ENCODE measurements around the gene TXLNB.

TXLNB gene

DNA sequence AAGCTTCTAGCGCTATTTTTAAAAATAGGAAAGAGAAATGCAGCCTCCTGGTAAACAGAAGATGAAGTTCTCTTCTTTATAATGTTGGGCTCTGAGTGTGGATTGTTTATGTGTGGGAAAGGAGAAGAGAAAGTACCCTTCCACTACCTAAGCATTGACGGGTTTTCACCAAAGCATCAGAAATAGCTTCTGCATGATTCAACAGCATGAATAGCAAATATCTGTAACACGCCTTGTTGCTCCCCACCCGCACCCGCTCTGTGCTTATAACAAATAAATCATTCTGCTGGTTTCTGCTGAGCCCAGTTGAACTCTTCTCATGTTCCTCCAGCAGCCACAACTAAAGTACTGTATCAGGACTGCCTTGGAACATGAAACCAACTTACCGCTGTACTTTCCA is 20.7 kb downstream of the TXLNB start:
- DNase-seq (ENCODE audit: low read depth, low spot score) = no peak

DNA sequence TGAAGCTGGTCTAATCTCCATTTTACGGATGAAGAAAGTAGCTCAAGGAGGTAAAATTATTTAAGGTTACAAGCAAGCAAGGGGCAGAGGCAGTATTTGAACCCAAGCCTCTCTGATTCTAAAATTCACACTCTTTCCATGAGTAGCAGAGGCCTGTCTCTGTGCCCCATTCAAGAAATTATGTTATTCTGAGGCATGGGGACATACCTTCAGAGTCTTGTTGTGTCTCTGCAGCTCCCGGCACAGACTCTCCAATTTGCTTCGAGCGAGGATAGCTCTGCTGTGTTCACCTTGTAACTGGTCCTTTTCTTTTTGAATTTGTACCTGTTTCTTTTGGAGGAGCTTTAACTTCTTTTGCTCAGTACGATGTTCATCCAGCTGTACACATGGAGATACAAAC is 21.5 kb downstream of the TXLNB start:
- DNase-seq (ENCODE audit: low read depth, low spot score) = no peak

DNA sequence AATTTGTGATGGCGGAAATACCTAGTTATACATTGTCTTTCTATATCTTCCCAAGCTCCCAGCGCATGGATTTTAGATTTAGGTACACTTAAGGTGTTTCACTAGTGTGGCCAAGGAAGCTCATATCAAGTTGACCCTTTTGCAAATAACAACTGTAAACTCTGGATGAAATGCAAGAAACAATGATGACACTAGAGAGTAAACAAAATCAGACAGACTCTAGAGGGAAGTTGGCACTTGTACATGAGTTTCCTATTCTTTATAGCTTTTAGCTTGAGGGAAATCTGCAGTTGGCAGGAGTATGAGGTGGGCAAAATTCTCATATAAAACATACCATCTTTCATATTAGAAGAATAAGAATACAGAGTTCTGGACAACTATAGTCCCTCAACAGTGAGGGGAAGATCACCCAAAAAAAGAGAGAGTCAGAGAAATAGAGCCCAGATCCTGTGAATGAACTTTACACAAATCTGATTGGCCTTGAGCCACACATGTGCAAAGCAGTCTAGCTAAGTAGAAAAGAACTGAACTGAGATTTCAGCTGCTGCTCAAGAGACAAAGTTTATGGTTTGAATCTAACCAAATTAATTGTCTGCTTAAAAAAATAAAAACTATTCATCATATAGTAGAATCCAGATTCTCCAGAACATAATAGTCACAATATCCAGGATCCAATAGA is 26.1 kb downstream of the TXLNB start:
- no peak for DNase-seq (ENCODE audit: low read depth, low spot score)

DNA sequence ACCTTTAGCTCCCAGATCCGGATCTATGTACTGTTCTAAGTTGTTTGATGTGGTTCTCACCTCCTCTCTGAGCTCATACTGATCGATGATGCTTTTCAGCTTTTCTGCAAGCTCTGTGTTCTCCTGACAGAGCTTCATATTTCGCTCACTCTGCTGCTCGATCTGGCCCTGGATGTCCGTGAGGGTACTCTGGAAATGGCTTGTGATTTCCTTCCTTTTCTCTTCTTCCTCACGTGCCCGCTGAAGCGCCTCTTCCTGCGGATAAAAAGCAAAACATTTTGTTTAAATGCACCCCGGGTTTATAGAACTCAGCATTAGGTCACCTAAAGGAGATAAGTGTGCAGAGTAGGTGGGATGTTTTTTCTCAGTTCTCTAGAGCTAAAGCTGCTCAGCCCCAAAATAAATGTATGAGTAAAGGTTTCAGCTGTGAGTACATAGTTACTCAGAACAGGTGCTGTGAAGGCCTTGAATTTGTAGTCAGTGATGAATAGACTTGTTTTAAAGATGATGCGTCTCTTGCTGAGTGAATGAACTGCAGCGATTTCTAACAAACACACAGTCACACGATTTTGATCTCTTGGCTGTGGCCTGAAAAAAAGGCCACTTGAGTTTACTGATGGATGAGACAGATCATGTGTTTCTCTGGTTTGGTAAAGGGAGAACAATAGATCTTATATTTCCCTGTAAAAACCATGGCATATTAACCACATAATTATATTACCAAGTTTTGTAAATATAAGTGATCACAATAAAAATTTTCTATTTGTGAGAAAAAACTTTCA is 29.1 kb downstream of the TXLNB start:
- no peak for DNase-seq (ENCODE audit: low read depth, low spot score)

DNA sequence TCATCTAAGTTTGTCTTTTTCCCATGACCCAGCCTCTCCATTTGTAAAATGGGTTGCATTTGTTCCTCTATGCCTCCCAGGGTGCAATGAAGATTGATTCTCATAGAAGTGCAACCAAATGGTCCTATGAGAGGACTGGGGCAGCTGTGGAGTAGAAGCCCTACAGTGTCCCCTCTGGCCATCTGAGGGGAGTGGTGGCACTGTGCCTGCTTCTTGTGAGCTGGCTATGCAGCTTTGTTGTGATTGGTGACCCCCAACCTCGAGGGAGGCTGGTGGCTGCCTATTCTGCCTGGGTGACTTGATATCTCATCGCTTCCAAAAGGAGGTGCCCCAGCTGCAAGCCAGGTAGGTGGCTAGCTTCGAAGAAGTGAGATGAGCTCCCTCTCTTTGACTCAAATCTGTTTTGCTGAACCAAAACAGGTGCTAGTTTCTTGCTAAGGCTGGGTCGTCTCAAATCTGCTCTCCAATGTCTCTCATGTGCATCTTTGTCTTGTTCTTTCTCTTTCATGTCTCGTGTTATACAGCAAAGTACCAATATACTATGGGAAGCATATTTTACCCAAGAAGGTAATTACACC is 33.9 kb downstream of the TXLNB start:
- no peak for DNase-seq (ENCODE audit: low read depth, low spot score)

DNA sequence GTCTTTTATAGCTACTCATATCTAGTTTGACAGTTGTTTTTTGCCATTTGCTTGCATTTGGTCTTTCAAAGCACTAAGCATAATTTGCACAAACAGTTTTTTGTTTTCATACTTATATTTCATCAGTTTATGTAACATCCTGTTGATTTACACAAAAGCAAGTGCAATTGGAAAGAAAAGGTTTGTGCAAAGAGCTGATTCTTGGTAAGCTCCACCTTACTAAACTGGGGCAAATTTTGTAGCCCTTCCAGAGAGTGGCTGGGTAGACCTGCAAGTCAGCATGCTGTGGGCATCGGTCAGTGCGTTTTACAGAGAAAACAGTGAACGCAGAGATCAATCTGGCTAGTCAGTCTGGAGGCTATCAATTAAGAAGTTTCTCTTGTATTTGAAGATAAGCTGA is 34.5 kb downstream of the TXLNB start:
- no peak for DNase-seq (ENCODE audit: low read depth, low spot score)

DNA sequence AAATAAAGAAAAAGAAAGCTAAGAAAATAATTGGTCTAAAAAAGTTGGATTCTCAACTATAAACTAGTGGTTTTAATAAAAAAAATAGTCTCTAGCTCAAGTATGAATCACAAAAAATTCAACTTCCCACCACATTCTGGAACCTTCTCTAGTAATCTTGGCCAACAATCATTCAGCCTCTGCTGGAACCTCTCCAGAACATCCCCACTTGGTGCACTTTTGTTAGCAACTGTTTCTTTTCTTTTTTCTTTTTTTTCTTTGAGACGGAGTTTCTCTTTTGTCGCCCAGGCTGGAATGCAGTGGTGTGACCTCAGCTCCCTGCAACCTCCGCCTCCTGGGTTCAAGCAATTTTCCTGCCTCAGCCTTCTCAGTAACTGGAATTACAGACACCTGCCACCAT is 35.7 kb downstream of the TXLNB start:
- DNase-seq (ENCODE audit: low read depth, low spot score) = no peak

DNA sequence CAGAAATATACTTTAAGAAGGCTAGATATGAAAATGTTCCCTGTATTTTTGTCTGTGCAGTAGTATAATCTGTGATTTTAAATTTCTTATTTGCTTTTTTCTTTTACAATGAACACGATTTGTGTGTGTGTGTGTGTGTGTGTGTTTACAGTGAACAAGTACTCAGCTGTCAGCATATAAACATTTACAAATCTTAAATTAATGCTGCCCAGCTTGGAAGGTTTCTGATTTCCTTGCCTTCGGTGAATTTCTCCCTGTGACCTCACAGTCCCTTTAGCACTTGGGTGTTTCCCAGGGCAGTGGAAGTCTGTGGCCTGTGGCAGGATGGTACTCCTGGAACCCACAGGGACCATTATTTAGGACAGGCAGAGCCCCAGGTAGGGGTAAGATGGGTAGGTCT is 37.6 kb downstream of the TXLNB start:
- DNase-seq (ENCODE audit: low read depth, low spot score) = no peak

DNA sequence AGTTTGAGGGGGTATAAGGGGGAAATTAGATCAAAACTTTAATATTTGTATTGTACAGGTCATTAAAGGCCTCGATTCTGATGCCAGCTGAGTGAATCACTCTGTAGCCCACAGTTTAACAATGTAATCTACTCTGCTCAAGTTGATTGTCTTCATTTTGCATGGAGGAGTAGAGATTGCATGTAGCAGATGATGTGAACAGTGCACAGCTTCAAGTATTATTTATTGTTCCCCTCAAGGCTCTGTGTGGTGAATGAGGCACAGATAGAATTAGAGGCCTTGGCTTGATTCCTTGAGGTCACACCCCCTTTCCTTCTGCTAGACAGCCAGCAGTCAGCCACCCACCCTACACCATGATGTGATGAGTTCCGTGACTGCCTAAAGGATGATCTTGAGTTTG is 38.1 kb downstream of the TXLNB start:
- DNase-seq (ENCODE audit: low read depth, low spot score) = no peak

DNA sequence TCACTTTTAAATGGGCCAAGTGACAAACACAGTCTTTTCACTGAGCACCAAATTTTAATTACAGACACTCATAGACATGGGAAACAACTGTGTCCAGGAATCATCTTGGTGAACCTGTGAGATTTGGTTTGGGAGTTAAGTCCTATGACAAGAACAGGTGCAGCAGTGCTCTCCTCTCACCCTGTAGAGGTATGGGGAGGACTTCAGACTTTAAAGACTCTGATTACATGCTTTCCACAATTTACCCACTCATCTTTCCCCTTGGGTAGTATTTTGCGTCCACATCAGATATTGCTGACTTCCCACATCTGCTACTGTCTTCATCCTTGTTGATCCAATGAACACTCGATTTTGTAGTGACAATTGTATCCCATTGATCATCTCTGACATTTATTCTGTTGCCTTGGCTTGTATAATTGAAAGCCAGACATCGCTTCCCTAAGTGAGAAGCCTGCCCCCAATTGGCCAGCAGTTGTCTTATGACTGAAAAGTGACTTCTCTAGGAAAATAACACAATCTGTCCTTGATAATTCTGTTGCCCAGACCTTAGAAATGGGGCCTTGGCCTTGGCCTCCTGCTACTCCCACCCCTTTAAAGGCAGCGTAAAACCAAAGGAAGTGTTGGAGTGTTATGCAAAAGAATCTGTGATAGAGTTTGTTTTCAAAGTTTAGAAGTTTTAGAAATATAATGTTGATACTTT is 40.0 kb downstream of the TXLNB start:
- no peak for DNase-seq (ENCODE audit: low read depth, low spot score)

DNA sequence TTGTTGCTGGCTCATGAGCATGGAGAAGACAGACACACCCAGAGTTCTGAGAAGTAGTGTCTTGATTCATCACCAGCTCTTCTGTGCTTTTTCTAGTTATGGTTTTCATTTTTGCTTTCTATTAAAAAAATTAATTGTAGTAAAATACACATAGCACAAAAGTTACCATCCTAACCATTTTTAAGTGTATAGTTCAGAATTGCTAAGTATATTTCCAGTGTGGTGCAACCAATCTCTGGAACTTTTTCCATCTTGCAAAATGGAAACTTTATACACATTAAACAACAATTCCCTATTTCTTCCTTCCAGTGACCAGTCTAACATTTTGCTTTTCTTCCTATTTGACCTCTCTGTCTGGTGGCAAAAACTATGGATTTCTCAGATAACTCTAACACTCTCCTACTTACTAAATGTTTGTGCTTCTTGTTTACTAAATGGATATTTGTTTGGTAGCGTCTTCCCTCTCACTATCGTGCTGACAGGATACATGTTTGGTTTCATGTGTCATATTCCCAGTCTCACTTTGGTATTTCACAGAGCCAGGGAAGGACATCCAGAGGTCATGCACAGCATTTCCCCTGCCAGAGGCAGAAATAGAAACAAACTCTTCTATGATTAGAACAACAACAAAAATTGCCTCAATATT is 40.6 kb downstream of the TXLNB start:
- DNase-seq (ENCODE audit: low read depth, low spot score) = no peak

DNA sequence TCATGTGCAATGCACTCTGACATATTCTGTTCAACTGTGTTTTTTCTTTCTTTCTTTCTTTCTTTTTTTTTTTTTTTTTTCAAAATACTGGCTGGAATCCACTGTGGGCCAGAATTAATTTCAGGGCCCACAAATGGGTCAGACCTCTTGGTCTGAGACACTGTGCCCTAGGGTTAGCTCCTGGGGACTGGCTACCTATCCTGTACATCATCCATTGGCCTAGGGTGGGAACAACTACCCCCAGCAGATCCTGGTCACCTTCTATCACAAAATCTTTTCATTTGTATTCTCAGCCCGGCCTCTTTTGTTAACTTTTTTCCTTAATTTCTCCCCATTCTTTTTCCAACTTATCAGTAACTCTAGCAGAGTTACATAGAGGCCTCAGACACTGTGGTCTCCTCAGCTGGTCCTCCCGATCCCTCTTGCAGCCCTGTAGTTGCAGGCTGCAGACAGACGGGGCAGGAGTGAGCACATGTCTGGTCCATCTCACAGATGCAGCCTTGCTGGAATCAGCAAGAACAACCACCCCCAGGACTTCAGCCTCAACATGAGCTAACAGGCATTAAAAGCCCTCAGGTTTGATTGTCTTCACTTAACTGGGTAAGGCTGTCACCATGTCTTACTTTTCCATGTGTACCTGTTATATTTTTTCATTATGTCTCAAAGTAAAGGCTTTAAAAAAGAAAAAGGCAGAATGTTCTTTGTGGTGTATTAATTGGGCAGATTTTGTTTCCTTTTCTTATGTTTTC is 41.3 kb downstream of the TXLNB start:
- DNase-seq (ENCODE audit: low read depth, low spot score) = no peak

DNA sequence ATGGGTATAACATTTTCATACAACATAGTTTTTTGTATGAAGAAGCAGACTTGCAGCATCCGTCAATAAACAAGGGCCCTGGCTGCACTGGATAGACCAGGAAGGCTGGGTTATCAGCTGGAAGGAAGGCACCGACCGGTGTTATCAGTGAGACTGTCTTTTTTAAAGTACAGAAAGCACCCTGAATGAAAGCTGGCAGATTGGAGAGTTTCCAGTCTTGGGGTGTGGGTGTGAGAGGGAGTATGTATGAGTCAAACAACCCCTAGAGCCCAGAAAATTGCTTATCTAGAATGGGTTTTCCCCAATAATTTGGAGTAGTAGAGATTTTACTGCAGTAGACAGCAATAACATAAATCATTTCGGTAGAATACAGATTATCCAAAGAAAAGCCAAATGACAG is 42.4 kb downstream of the TXLNB start:
- DNase-seq (ENCODE audit: low read depth, low spot score) = no peak

DNA sequence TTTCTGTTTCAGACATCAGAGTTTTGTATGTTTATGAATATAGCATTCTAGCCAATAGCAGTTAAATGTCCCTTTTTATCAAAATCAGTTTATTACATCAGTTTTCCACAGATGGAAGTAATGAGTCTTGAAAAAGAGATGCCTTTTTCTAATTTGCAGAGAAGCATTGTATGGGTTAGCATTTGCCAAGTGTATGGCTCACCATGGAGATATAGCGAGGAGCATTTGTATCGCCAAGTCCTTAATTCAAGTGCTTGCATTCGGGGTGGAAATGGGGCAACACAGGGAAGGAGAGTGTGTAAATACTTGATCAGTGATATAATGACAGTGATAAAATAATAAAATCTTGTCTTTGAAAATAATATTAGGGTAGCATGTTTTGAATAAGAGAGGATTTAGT is 42.9 kb downstream of the TXLNB start:
- no peak for DNase-seq (ENCODE audit: low read depth, low spot score)

DNA sequence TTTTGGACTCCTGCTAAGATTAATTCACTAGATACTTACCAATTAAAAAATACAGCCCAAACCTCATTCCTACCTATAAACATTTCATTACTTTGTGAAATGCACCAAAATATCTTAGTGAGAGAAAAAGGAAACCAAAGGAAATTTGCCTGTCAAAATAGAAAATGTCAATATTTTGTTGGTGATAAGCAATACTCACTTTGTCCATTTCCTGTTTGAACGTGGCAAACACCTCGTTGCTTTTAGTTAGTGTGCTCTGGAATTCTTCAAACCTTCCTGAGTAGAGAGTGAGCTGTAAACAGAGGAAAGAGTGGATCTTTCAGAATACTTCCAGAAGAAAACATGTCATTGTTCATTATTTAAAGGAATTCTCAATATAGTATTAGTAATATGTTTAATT is 44.2 kb downstream of the TXLNB start:
- no peak for DNase-seq (ENCODE audit: low read depth, low spot score)

DNA sequence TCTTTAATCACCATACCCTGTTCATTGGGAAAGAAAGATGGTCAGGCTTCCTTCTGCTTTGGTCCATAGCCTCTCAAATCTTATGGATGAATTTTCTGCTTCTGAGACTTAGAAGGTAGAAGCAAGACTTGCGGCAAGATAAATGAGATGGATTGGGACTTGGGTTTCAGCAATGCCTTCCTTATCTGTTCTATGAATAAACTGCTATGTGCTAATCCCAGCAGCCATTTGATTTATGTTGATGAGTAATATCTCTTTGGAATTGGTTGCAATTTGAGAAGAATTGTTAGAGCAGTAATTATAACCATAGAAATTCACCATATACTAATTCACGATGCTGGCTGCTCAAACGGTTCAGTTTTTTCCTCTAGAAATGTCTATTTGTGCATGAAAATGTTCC is 48.3 kb downstream of the TXLNB start:
- DNase-seq (ENCODE audit: low read depth, low spot score) = no peak

DNA sequence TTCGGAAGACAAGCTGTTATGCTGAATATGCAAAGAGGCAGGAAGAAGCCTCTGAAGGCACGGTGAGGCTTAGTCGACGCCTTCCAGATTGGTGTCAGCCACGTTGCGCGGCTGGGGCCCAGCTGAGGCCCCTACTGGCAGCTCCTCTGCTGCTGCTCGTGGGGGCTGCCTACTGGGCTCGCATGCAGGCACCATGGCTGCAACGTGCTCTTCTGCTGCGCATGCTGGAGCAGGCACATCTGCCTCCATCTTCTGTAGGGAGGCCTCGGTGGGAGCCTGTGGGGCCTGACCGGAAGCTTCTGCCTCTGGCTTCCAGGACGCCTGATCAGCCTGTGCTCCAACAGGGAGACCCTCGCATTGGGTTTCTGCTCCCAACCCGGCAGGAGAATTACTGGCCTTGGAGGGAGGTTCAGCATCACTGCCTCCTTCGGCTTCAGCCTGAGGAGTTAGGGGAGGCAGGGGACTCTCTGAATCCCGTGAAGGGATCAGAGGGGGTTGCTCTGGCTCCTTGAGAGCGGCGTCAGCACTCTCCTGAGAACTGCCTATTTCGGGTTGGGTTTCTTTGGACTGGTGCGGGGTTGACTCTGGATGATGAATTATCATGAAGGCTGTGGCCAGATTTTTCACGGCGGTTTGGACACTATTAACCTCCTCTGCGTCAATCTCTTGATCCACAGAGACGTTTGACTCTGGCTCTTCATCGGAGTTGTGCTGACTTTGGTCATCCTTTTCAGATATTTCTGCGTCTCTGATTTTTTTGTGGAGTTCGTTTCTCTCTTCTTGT is 49.1 kb downstream of the TXLNB start:
- DNase-seq (ENCODE audit: low read depth, low spot score) = no peak

DNA sequence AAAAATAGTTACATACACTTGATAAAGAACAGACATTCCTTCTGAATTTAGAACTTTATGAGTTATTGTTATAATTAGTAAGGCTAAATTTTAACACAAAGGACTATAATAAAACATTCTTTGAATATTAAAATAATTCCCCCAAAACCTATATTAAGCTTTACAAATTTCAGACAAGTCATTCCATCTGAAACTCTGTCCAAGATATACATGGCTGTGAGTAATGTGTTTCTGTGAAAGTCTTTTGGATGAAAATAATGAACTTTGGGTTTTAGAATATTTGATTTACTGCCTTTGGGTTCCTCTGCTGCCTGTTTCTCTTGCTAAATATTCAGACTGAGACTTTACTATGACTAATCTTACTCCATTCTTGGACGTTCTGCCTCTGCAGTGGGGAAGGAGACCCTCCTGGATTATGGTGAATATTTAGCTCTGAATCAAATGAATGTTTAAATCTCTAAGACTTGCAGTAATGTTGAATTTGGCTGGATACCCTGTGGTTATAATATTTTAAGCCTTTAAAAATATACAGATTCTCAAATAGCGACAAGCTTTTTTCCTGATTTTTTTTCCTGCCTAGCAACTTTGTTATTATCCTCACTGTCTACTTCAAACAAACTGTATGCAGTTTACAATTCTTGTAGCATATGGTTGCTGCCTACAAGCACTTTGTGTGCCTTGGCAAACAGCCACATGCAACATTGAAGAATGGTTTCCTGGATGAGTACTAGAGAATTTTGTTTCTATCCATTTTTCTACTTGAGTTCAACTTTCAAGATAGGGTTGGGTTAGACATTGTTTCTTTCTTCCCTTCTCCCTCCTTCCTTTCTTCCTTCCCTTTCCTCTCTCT is 51.4 kb downstream of the TXLNB start:
- peak; percentile 80 for DNase-seq (ENCODE audit: low read depth, low spot score)

DNA sequence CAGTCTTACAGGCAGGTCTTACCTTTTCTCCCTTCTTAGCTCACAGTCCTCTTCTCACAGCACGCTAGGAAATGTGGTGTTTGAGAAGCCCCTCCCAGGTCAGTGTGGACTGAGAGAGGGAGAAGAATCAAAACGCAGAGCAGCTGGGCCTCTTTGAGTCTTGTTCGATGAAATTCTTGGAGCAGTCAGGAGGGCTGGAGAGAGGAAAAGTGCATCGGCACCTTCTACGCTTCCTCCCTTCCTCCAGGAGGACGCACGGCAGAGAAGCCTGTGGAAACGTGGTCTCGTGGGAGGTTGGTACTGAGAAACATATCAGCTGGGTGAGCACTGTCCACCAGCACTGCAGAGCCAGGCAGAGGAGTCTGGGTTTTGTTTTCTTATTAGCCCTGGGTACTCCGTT is 52.7 kb downstream of the TXLNB start:
- no peak for DNase-seq (ENCODE audit: low read depth, low spot score)

DNA sequence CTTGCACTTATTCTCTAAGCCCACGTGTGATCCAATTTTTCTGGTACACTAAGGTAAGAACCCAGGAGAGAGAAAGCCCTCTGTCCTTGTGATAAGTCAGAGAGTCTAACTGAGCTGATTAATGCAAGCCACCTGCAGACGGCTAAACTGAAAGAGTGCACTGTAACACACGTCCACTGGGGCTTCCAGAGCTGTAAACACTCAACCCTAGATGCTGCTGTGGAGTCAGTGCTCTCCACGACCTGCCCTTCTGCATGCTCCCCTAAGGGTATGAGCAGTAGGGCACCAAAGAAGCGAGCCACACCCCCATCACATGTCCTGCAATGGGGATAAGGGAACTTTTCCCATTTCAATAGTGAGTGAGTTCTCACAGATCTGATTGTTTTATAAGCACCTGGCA is 55.7 kb downstream of the TXLNB start:
- DNase-seq (ENCODE audit: low read depth, low spot score) = no peak

Data from smooth muscle cell of the brain vasculature (primary cell).